ENCODE measurements around the gene CDK2AP2.

Gene CDK2AP2

GRCh38 chr11:67503119-67504004, 4.6 kb downstream of the CDK2AP2 start:
- no peak for DNase-seq

- DNase-seq, result no peak
Measured at GRCh38 chr11:67502328-67502979, 5.5 kb downstream of the CDK2AP2 start.

GRCh38 chr11:67501854-67502253, 6.1 kb downstream of the CDK2AP2 start:
- DNase-seq, result no peak

GRCh38 chr11:67500831-67501715, 6.9 kb downstream of the CDK2AP2 start:
- DNase-seq, result no peak

GRCh38 chr11:67500484-67500821, 7.5 kb downstream of the CDK2AP2 start:
- no peak for DNase-seq

- no peak for DNase-seq
Measured at GRCh38 chr11:67499808-67500483, 8.0 kb downstream of the CDK2AP2 start.

- DNase-seq, result no peak
Measured at GRCh38 chr11:67498544-67498972, 9.4 kb downstream of the CDK2AP2 start.

- DNase-seq, result no peak
Measured at GRCh38 chr11:67497656-67498291, 10.2 kb downstream of the CDK2AP2 start.

GRCh38 chr11:67496113-67496512, 11.8 kb downstream of the CDK2AP2 start:
- no peak for DNase-seq

GRCh38 chr11:67495234-67496005, 12.5 kb downstream of the CDK2AP2 start:
- no peak for DNase-seq

- no peak for DNase-seq
Measured at GRCh38 chr11:67494371-67495233, 13.4 kb downstream of the CDK2AP2 start.

GRCh38 chr11:67493548-67494370, 14.2 kb downstream of the CDK2AP2 start:
- DNase-seq, result no peak

GRCh38 chr11:67492801-67493547, 15.0 kb downstream of the CDK2AP2 start:
- DNase-seq, result no peak

- no peak for DNase-seq
Measured at GRCh38 chr11:67492069-67492727, 15.8 kb downstream of the CDK2AP2 start.

- no peak for DNase-seq
Measured at GRCh38 chr11:67491276-67492068, 16.5 kb downstream of the CDK2AP2 start.

- no peak for DNase-seq
Measured at GRCh38 chr11:67490727-67491065, 17.3 kb downstream of the CDK2AP2 start.

Measured in NCI-H1092 treated with DMSO at 0.1 percent for 48 hours (cell line).